Smooth muscle cell (in vitro differentiated cells): ENCODE measurements around the gene NUF2. TPM values are rescaled to one million over a fixed set of nuclear protein-coding genes. Genes with fewer than 3 reads are reported as not detected.

Experiments
- DNase-seq: peaks from one replicate; lab custom pipeline; 2025; ENCODE audit not compliant: unreplicated experiment; lab: John Stamatoyannopoulos, UW
- H2AFZ ChIP-seq: fragments of 200-600 bp; sonication (generic); 2 replicates; pipeline ENCODE4 v1.6.0; 2016; ENCODE audit warnings: antibody characterized with exemption, low read depth, mild to moderate bottlenecking
- H3F3A ChIP-seq: fragments of 200-600 bp; sonication (generic); 2 replicates; pipeline ENCODE4 v1.6.0; 2017; ENCODE audit warnings: antibody characterized with exemption, low read depth
- H3K27ac ChIP-seq: fragments of 200-600 bp; sonication (generic); 2 replicates; pipeline ENCODE4 v1.5.1; 2016; ENCODE audit warnings: low read depth, mild to moderate bottlenecking
- H3K27me3 ChIP-seq: fragments of 200-600 bp; sonication (generic); 2 replicates; pipeline ENCODE4 v1.6.1; 2016; ENCODE audit warnings: low read depth, mild to moderate bottlenecking
- H3K36me3 ChIP-seq: fragments of 200-600 bp; sonication (generic); 2 replicates; pipeline ENCODE4 v1.5.1; 2016; ENCODE audit warnings: low read depth
- H3K4me1 ChIP-seq: fragments of 200-600 bp; sonication (generic); 2 replicates; pipeline ENCODE4 v1.5.1; 2016; ENCODE audit warnings: low read depth
- H3K4me2 ChIP-seq: fragments of 200-600 bp; sonication (generic); 2 replicates; pipeline ENCODE4 v1.6.0; 2016; ENCODE audit warnings: mild to moderate bottlenecking
- H3K4me3 ChIP-seq: fragments of 200-600 bp; sonication (generic); 2 replicates; pipeline ENCODE4 v1.5.1; 2016; ENCODE audit warnings: mild to moderate bottlenecking
- H3K79me2 ChIP-seq: fragments of 200-600 bp; sonication (generic); 2 replicates; pipeline ENCODE4 v1.6.0; 2016; ENCODE audit warnings: low read depth, mild to moderate bottlenecking
- H3K9ac ChIP-seq: fragments of 200-600 bp; sonication (generic); 2 replicates; pipeline ENCODE4 v1.6.0; 2016; ENCODE audit warnings: low read depth
- H3K9me3 ChIP-seq: fragments of 200-600 bp; sonication (generic); replicated peaks from 2 replicates; pipeline ENCODE4 v1.5.1; 2016; ENCODE audit warnings: low read depth
- H4K20me1 ChIP-seq: fragments of 200-600 bp; sonication (generic); 2 replicates; pipeline ENCODE4 v1.6.0; 2016; ENCODE audit warnings: low read depth
- WGBS: methylation state at CpG from one replicate; pipeline ENCODE4 v1.1.7; 2016; ENCODE audit warnings: low lambda C conversion rate; 5-methylcytosine and 5-hydroxymethylcytosine counted together
- polyA plus RNA-seq: library from polyadenylated mRNA; unstranded; fragments of >200 nt; fragmentation: Nextera tagmentation; extraction: Ambion mirVana; gene quantifications from 2 replicates; pipeline ENCODE4 v1.2.1, GENCODE V29; 2016
- total RNA-seq: library from RNA; depleted of rRNA; stranded (reverse); fragments of >200 nt; gene quantifications from 2 replicates; pipeline ENCODE4 v1.2.3, GENCODE V29; 2014
- TF ChIP-seq, protein P1 (sequence below): fragments of 200-600 bp; sonication (generic); IDR thresholded peaks from 2 replicates; pipeline ENCODE4 v1.5.1; 2017; ENCODE audit warnings: borderline replicate concordance, mild to moderate bottlenecking, antibody characterized with exemption; ENCODE audit not compliant: insufficient read depth, poor library complexity, severe bottlenecking

Gene NUF2
- total and polyA plus RNA-seq, 2 experiments from 2014 or later, result 3.1 to 6.2 TPM

DNA sequence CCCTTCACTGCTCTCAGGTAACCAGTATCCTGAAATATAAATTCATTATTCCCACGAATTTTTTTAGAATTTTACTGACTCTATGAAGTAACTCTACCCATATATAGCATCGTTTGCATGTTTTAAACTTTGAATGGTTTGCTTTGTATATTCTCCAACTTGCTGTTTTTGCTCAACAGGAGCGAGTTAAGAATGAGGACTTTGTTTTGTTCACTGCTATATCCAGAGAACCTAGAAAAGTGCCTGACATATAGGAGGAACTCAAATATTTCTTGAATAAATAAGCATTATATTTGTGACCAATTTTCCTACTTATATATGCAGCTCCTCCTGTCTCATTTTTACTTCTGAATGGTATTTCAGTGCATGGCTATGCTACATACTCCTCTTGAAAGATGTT, 43.4 kb downstream of the NUF2 start:
- no peak overlapping the region for H3K4me3 ChIP-seq
- H3K27me3 ChIP-seq, result peaks cover 16% of the 10 kb centered on the region
- H3K9ac ChIP-seq, result no peak overlapping the region
- 55% methylated on average over 3 of the region's 3 CpGs for WGBS
- TF ChIP-seq, protein P1, sequence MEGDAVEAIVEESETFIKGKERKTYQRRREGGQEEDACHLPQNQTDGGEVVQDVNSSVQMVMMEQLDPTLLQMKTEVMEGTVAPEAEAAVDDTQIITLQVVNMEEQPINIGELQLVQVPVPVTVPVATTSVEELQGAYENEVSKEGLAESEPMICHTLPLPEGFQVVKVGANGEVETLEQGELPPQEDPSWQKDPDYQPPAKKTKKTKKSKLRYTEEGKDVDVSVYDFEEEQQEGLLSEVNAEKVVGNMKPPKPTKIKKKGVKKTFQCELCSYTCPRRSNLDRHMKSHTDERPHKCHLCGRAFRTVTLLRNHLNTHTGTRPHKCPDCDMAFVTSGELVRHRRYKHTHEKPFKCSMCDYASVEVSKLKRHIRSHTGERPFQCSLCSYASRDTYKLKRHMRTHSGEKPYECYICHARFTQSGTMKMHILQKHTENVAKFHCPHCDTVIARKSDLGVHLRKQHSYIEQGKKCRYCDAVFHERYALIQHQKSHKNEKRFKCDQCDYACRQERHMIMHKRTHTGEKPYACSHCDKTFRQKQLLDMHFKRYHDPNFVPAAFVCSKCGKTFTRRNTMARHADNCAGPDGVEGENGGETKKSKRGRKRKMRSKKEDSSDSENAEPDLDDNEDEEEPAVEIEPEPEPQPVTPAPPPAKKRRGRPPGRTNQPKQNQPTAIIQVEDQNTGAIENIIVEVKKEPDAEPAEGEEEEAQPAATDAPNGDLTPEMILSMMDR, result no peak
- no peak overlapping the region for H3K27ac ChIP-seq
- H3F3A ChIP-seq, result no peaks in the 10 kb centered on the region
- no peak overlapping the region for H3K4me2 ChIP-seq
- no peaks in the 10 kb centered on the region for H3K4me1 ChIP-seq
- H3K36me3 ChIP-seq, result no peaks in the 10 kb centered on the region
- H4K20me1 ChIP-seq, result no peaks in the 10 kb centered on the region
- no peak for DNase-seq
- no peak overlapping the region for H2AFZ ChIP-seq
- no peaks in the 10 kb centered on the region for H3K9me3 ChIP-seq
- H3K79me2 ChIP-seq, result no peaks in the 10 kb centered on the region

GRCh38 chr1:163366555-163366954, 44.8 kb downstream of the NUF2 start:
- Histone ChIP-seq H3K27me3 (peaks cover 16% of the 10 kb centered on the region), H3K9me3 (no peaks in the 10 kb centered on the region), H3K9ac (no peak overlapping the region), H3F3A (no peaks in the 10 kb centered on the region), H4K20me1 (no peaks in the 10 kb centered on the region), H3K4me2 (no peak overlapping the region), H3K4me3 (no peak overlapping the region), H3K27ac (no peak overlapping the region), H3K79me2 (no peaks in the 10 kb centered on the region), H3K36me3 (no peaks in the 10 kb centered on the region), H3K4me1 (no peaks in the 10 kb centered on the region), H2AFZ (no peak overlapping the region)
- TF ChIP-seq, protein P1, result no peak
- DNase-seq, result no peak
- 83% methylated on average over 4 of the region's 4 CpGs for WGBS

GRCh38 chr1:163367721-163368120, 46.0 kb downstream of the NUF2 start:
- H3K9ac ChIP-seq, result no peak overlapping the region
- no peak overlapping the region for H2AFZ ChIP-seq
- H3K4me1 ChIP-seq, result no peaks in the 10 kb centered on the region
- TF ChIP-seq, protein P1, result no peak
- H3K4me2 ChIP-seq, result no peak overlapping the region
- no peak overlapping the region for H3K4me3 ChIP-seq
- H3K79me2 ChIP-seq, result no peaks in the 10 kb centered on the region
- DNase-seq, result no peak
- no peaks in the 10 kb centered on the region for H3K36me3 ChIP-seq
- H3K27ac ChIP-seq, result no peak overlapping the region
- H4K20me1 ChIP-seq, result no peaks in the 10 kb centered on the region
- H3K27me3 ChIP-seq, result peaks cover 16% of the 10 kb centered on the region
- WGBS, result 85% methylated on average over 4 of the region's 4 CpGs
- H3K9me3 ChIP-seq, result no peaks in the 10 kb centered on the region
- H3F3A ChIP-seq, result no peaks in the 10 kb centered on the region

DNA sequence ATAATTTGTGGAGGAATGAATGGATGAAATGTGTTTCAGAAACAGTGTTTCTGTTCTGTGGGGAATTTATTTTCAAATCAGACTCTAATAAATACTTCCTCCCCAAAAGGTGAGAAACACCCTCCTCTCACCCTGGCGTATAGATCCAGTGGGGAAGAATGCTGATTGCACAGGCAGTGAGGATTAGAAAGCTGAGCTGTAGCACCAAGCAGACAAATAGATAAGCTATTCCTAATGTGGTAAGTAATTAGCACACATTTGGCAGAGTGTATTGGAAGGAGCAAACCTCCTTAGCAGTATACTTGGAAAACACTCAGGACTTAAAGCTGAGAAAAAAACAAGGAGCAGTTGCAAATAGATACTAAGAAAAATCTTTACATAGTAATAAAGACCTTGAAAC, 50.8 kb downstream of the NUF2 start:
- Histone ChIP-seq H3K9me3 (no peaks in the 10 kb centered on the region), H3K9ac (no peak overlapping the region), H3K79me2 (no peaks in the 10 kb centered on the region), H3K4me1 (no peaks in the 10 kb centered on the region), H4K20me1 (no peaks in the 10 kb centered on the region), H3K27me3 (peaks cover 16% of the 10 kb centered on the region), H3K36me3 (no peaks in the 10 kb centered on the region), H3K27ac (no peak overlapping the region), H3K4me3 (no peak overlapping the region), H2AFZ (no peak overlapping the region), H3K4me2 (no peak overlapping the region), H3F3A (no peaks in the 10 kb centered on the region)
- 62% methylated on average over 1 of the region's 1 CpG for WGBS
- DNase-seq, result no peak
- TF ChIP-seq, protein P1, result no peak
